Heart right ventricle (tissue), 16 donors: ENCODE data around the gene MTURN. TPM values are rescaled to one million over a fixed set of nuclear protein-coding genes. Genes with fewer than 3 reads are reported as not detected.

Experiments
- ATAC-seq, 8 donors: fragments of 200-7000 bp; cut with Tn5 transposase; one replicate each; pipeline ENCODE4 v1.9.1; 2020; ENCODE audit warnings: mild to moderate bottlenecking in 8 of 8, moderate library complexity in 8 of 8, moderate number of reproducible peaks in 1 of 8
- DNase-seq, 2 donors: peaks; one replicate each; pipeline ENCODE4 v3.0.0-alpha.2; 2020
- H3K27ac ChIP-seq, 10 donors: fragments of 200-600 bp; sonication (generic) in 2 of 10; one replicate each; pipeline versions ENCODE4 v1.5.0 to v1.8.0; 2020 to 2022; ENCODE audit warnings: mild to moderate bottlenecking in 3 of 10
- H3K27me3 ChIP-seq, 7 donors: fragments of 200-600 bp; one replicate each; pipeline ENCODE4 v1.8.0; 2021 to 2022; ENCODE audit warnings: mild to moderate bottlenecking in 2 of 7
- H3K36me3 ChIP-seq, 9 donors: fragments of 200-600 bp; sonication (generic) in 1 of 9; one replicate each; pipeline versions ENCODE4 v1.5.0 to v1.8.0; 2020 to 2022; ENCODE audit warnings: mild to moderate bottlenecking in 2 of 9
- H3K4me1 ChIP-seq, 9 donors: fragments of 200-600 bp; sonication (generic) in 1 of 9; one replicate each; pipeline versions ENCODE4 v1.5.0 to v1.8.0; 2020 to 2022; ENCODE audit warnings: mild to moderate bottlenecking in 4 of 9
- H3K4me3 ChIP-seq, 10 donors: fragments of 200-600 bp; sonication (generic) in 2 of 10; one replicate each; pipeline versions ENCODE4 v1.5.0 to v1.8.0; 2020 to 2022; ENCODE audit warnings: mild to moderate bottlenecking in 7 of 10, moderate library complexity in 2 of 10
- H3K9me3 ChIP-seq, 11 donors: fragments of 200-600 bp in 10 of 11; sonication (generic) in 2 of 11; one replicate each; pipeline versions ENCODE4 v1.5.0 to v1.8.0; 2013 to 2022; ENCODE audit warnings: mild to moderate bottlenecking in 2 of 11, control low read depth in 1 of 11, moderate library complexity in 1 of 11
- WGBS, 2 donors: extraction: QIAGEN DNeasy Blood & Tissue Kit; methylation state at CpG; one replicate each; pipeline ENCODE4 v1.1.7; 2013; ENCODE audit warnings: inconsistent platforms in 1 of 2; 5-methylcytosine and 5-hydroxymethylcytosine counted together
- intact Hi-C, 10 donors: fragments of 100-400 bp; cut with DNase I; formaldehyde crosslinking; loops; one replicate each; pipeline versions ENCODE4 v1.11.1 to v1.14.2; 2022
- polyA plus RNA-seq, 2 donors: library from polyadenylated mRNA; stranded (reverse); fragments of 200-250 nt; gene quantifications; one replicate each; pipeline ENCODE4 v1.2.3, GENCODE V29; 2013
- total RNA-seq, 10 donors: library from RNA; stranded (reverse); fragmentation: NEBNext Ultra II Directional in 3 of 10; extraction: Animal tissue kit (Norgen Biotek cat#: 25700) in 3 of 10; gene quantifications; one replicate each; pipeline versions ENCODE4 v1.2.1 to v1.2.4, GENCODE V29; 2021 to 2023
- TF ChIP-seq, protein P1 (sequence below), 9 donors: fragments of 200-600 bp; sonication (generic) in 2 of 9; IDR thresholded peaks; one replicate each; pipeline versions ENCODE4 v1.5.0 to v1.8.0; 2021 to 2022; ENCODE audit warnings: antibody characterized with exemption in 9 of 9, mild to moderate bottlenecking in 5 of 9, moderate library complexity in 1 of 9
- donor health status: Arrhythmogenic right ventricular cardiomyopathy.
- donor health status: ischemic (EF 13 %, LVEDD 7.1; RV severe dilation, severe dysfunction).
- donor health status: healthy with polysubstance abuse.
- donor health status: DM: no; HTN: yes; CAD: no.
- donor health status: DM: no; HTN: no; CAD: no.
- donor health status: ischemic (EF 25% LVEDD 6.9; RV normal size, moderate dysfunction).
- donor health status: ischemic (EF 25% LVEDD 5.7; RV mildly dilated, moderate dysfunction).
- donor health status: healthy.
- donor health status: DM: yes; HTN: yes; CAD: no.
- donor health status: Ischemic cardiomyopathy.
- donor health status: ischemic (EF 35%, LVEDD 5.7; RV mildly dilated, moderate dysfunction).
- donor health status: nonischemic (EF 11% LVEDD 7.7; RV severe dilation, severe dysfunction).
- donor health status: DM: yes; HTN: yes; CAD: no.
- donor health status: PGD.
- donor health status: ischemic (EF 29% LVEDD 5.4; RV normal size, mild dysfunction).
- donor health status: nonischemic (EF 23%, LVEDD 6.1; RV moderate dilation, normal function).

The MTURN gene
- total and polyA plus RNA-seq, 12 donors = 8.8 to 46.4 (median 29.0) TPM

DNA sequence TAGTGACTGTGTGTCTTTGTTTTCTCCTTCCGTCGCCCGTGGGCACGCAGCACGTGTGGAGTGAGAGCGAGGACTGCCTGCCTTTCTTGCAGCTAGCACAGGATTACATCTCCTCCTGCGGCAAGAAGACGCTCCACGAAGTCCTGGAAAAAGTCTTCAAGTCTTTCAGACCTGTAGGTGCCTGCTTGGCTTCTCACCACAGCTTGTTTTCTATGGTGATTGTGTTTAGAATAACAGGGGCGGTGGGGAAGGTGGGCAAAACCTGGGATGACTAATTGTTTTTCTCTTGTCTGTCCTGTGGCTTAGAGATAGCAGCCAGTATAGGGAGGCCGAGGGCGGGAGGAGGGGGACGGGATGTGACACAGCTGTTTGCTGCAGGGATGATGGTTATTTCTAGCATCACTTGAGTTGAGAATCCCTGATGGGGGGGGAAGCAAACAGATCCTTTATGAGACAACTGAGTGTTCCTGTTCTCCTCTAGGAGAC lies 11.4 kb downstream of the MTURN start:
- peak in 1 of 2 donors; percentile 61 for DNase-seq
- peaks cover 0 to 54% (median 25%) of the 10 kb centered on the region in 9 donors for H3K4me1 ChIP-seq
- H3K27me3 ChIP-seq = no peaks in the 10 kb centered on the region
- ATAC-seq = peak in 7 of 8 donors; percentile 27 to 78 (median 66)
- WGBS, 2 donors = 66 to 68% methylated on average over 13 of the region's 13 CpGs
- peaks cover 0 to 30% (median 0%) of the 10 kb centered on the region in 9 donors for H3K36me3 ChIP-seq
- TF ChIP-seq, protein P1, sequence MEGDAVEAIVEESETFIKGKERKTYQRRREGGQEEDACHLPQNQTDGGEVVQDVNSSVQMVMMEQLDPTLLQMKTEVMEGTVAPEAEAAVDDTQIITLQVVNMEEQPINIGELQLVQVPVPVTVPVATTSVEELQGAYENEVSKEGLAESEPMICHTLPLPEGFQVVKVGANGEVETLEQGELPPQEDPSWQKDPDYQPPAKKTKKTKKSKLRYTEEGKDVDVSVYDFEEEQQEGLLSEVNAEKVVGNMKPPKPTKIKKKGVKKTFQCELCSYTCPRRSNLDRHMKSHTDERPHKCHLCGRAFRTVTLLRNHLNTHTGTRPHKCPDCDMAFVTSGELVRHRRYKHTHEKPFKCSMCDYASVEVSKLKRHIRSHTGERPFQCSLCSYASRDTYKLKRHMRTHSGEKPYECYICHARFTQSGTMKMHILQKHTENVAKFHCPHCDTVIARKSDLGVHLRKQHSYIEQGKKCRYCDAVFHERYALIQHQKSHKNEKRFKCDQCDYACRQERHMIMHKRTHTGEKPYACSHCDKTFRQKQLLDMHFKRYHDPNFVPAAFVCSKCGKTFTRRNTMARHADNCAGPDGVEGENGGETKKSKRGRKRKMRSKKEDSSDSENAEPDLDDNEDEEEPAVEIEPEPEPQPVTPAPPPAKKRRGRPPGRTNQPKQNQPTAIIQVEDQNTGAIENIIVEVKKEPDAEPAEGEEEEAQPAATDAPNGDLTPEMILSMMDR (IDR thresholded peaks at IDR 0.05) = no peak
- peak overlapping the region in 4 of 10 donors; percentile 15 to 52 (median 23) for H3K27ac ChIP-seq
- no peak overlapping the region for H3K4me3 ChIP-seq
- H3K9me3 ChIP-seq = no peaks in the 10 kb centered on the region
- intact Hi-C loops = no loop called here

DNA sequence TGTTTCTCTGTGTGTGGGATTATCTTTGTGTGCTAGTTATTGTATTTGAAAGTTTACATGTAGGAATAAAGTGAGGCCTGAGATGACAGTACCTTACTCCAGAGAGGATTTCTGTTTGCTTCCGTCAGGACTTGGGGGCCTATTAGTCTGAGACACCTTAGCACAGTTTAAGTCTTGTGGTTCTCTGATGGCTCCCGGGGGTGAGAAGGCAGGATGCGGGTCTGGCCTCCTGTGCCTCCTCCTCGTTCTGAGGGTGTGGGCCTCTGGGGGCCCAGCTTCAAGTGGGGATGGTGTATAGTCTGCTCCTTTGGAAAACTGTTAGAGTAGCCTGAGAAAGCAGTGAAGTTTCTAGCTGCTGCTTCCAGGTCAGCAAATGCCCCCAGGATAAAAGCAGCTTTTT lies 12.4 kb downstream of the MTURN start:
- intact Hi-C loops = no loop called here
- no peak for ATAC-seq
- Histone ChIP-seq H3K4me3 (no peak overlapping the region), H3K27me3 (no peaks in the 10 kb centered on the region), H3K36me3 (peaks cover 0 to 41% (median 0%) of the 10 kb centered on the region in 9 donors), H3K9me3 (no peaks in the 10 kb centered on the region), H3K4me1 (peaks cover 0 to 44% (median 25%) of the 10 kb centered on the region in 9 donors), H3K27ac (peak overlapping the region in 4 of 10 donors; percentile 15 to 56 (median 47))
- TF ChIP-seq, protein P1 (IDR thresholded peaks at IDR 0.05) = no peak
- no peak for DNase-seq
- WGBS, 2 donors = 64 to 78% methylated on average over 4 of the region's 4 CpGs

DNA sequence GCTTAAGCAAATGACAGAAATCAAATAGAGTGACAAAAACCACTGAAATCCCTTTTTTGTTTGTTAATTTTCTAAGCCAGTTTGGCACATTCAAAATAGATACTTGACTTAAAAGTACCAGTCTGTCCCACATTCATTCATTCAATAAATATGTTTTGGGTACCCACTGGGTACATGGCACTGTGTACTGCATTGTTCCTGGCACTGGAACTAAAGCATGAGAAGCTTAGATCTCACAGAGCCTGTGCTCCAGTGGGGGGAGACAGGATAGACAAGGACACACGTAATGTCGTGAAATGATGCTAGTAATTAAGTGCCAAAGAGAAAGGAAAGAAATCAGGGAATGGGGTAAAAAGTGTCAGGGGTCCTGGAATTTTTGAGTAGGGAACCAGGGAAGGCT lies 13.0 kb downstream of the MTURN start:
- intact Hi-C loops = no loop called here
- DNase-seq (no peak), ATAC-seq (no peak)
- Histone ChIP-seq H3K9me3 (no peaks in the 10 kb centered on the region), H3K36me3 (peaks cover 0 to 45% (median 0%) of the 10 kb centered on the region in 9 donors), H3K4me3 (no peak overlapping the region), H3K27me3 (no peaks in the 10 kb centered on the region), H3K27ac (peak overlapping the region in 2 of 10 donors; percentile 15 to 56), H3K4me1 (peaks cover 0 to 39% (median 25%) of the 10 kb centered on the region in 9 donors)
- 95 to 97% methylated on average over 2 of the region's 2 CpGs for WGBS, 2 donors
- TF ChIP-seq, protein P1 (IDR thresholded peaks at IDR 0.05) = no peak

GRCh38 chr7:30148426-30148825 lies 13.6 kb downstream of the MTURN start:
- TF ChIP-seq, protein P1 (IDR thresholded peaks at IDR 0.05) = no peak
- WGBS, 2 donors = 97 to 99% methylated on average over 5 of the region's 5 CpGs
- peaks cover 0 to 45% (median 0%) of the 10 kb centered on the region in 9 donors for H3K36me3 ChIP-seq
- H3K27ac ChIP-seq = no peak overlapping the region
- ATAC-seq = no peak
- DNase-seq = no peak
- intact Hi-C loops = no loop called here
- H3K4me3 ChIP-seq = no peak overlapping the region
- no peaks in the 10 kb centered on the region for H3K27me3 ChIP-seq
- H3K9me3 ChIP-seq = no peaks in the 10 kb centered on the region
- peaks cover 0 to 34% (median 24%) of the 10 kb centered on the region in 9 donors for H3K4me1 ChIP-seq
